NB4 (cell line): ENCODE data around the gene KRT80.

Source experiments
- POLR2A ChIP-seq: IDR thresholded peaks from 2 replicates; pipeline ENCODE4 v1.6.1; 2011; ENCODE audit warnings: mild to moderate bottlenecking; ENCODE audit not compliant: insufficient read length; ENCODE audit errors: extremely low read depth
- TF ChIP-seq, protein P1 (sequence below): IDR thresholded peaks from one replicate; pipeline ENCODE4 v1.5.1; 2012; ENCODE audit warnings: low read depth, low read length

DNA sequence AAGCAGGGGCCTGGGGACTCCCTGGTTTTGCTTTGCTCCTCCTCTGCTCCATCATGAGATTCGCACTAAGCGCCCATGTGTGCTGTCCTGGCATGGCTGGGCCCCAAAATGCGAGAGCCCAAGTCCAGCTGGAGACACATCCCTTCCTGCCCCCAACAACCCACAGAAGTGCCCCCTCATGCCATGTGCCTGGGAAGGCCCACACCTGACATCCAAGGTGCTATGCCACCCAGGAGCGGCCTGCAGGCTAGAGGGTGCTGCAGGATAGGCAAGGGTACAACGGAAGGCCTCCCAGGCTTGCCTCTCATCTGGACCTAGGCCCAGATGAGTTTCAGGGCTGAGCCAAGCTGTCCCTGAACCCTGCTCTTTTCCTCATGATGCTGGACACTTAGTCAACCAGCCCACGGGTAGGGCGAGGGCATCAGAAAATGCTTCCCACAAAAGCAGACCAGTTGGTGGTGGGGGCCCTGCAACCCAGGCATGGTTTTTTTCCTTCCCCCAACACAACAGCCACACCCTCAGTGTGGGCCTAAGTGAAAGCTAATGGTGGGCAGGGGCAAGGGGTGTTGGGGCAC lies 13.2 kb upstream of the KRT80 start:
- TF ChIP-seq POLR2A = no peak
- TF ChIP-seq, protein P1, sequence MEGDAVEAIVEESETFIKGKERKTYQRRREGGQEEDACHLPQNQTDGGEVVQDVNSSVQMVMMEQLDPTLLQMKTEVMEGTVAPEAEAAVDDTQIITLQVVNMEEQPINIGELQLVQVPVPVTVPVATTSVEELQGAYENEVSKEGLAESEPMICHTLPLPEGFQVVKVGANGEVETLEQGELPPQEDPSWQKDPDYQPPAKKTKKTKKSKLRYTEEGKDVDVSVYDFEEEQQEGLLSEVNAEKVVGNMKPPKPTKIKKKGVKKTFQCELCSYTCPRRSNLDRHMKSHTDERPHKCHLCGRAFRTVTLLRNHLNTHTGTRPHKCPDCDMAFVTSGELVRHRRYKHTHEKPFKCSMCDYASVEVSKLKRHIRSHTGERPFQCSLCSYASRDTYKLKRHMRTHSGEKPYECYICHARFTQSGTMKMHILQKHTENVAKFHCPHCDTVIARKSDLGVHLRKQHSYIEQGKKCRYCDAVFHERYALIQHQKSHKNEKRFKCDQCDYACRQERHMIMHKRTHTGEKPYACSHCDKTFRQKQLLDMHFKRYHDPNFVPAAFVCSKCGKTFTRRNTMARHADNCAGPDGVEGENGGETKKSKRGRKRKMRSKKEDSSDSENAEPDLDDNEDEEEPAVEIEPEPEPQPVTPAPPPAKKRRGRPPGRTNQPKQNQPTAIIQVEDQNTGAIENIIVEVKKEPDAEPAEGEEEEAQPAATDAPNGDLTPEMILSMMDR = no peak
